Epithelial cell of proximal tubule (primary cell): ENCODE results near the gene MAST2. TPM values are rescaled to one million over a fixed set of nuclear protein-coding genes. Genes with fewer than 3 reads are reported as not detected.
"Not testable (repeated sequence)": the region's sequence is repeated elsewhere in the genome, so short reads cannot be mapped to it uniquely, and the experiment has no call there.

Experiments used
- DNase-seq: peaks from one replicate; pipeline ENCODE4 v3.0.0-alpha.2; 2011; ENCODE audit warnings: low read depth
- H3K4me3 ChIP-seq: 2 replicates; pipeline ENCODE4 v1.5.1; 2011; ENCODE audit warnings: low read depth, mild to moderate bottlenecking, low read length
- total RNA-seq: library from RNA; depleted of rRNA; stranded (reverse); fragments of >200 nt; gene quantifications from 2 replicates; pipeline ENCODE4 v1.2.3, GENCODE V29; 2015
- TF ChIP-seq, protein P1 (sequence below): conservative IDR thresholded peaks from 2 replicates; pipeline ENCODE4 v1.5.1; 2012; ENCODE audit warnings: low read depth, mild to moderate bottlenecking, low read length

Gene MAST2
- total RNA-seq, 1 donor from 2014 or later: 30.3 TPM

- no peak for DNase-seq
- H3K4me3 ChIP-seq: no peak overlapping the region
- TF ChIP-seq, protein P1, sequence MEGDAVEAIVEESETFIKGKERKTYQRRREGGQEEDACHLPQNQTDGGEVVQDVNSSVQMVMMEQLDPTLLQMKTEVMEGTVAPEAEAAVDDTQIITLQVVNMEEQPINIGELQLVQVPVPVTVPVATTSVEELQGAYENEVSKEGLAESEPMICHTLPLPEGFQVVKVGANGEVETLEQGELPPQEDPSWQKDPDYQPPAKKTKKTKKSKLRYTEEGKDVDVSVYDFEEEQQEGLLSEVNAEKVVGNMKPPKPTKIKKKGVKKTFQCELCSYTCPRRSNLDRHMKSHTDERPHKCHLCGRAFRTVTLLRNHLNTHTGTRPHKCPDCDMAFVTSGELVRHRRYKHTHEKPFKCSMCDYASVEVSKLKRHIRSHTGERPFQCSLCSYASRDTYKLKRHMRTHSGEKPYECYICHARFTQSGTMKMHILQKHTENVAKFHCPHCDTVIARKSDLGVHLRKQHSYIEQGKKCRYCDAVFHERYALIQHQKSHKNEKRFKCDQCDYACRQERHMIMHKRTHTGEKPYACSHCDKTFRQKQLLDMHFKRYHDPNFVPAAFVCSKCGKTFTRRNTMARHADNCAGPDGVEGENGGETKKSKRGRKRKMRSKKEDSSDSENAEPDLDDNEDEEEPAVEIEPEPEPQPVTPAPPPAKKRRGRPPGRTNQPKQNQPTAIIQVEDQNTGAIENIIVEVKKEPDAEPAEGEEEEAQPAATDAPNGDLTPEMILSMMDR: no peak
Measured at GRCh38 chr1:45796381-45796780, 7.0 kb upstream of the MAST2 start.

DNA sequence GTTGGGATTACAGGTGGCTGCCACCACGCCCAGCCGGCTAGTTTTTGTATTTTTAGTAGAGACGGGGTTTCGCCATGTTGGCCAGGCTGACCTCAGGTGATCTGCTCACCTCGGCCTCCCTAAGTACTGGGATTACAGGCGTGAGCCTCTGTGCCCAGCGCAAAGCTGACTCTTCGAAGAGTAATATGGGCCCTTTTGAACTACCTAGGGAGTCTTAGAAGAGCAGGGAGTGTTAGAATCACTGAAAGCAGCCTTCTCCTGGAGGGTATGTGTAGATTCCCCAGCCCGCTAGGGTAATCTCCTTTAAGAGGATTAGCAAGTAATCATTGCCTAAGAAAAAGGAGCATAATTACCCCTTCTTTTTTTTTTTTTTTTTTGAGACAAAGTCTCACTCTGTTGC is 6.5 kb upstream of the MAST2 start:
- TF ChIP-seq, protein P1: no peak
- no peak for DNase-seq

DNA sequence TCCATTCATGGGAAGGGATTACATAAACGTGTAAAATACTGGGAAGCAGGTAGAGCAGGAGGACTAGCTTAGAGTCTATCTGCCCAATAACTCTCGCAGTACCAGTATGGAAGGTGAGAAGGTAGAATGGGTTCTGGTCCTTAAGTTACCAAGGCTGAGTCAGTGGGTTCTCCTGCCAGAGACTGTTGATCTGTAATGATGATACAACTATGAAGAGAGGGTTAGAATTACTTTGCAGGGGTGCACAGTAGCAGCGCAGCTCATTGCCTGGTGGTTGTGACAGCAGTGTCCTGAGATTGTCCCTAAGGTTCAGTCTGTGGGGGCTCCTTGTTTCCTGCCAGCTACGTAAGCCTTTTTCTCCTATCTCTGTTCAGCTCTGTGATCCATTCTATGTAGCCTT is 2.5 kb upstream of the MAST2 start:
- DNase-seq: no peak
- H3K4me3 ChIP-seq: no peak overlapping the region
- TF ChIP-seq, protein P1: no peak

More for the DNA sequence above, 6.5 kb upstream of the MAST2 start:
- H3K4me3 ChIP-seq: no peak overlapping the region

GRCh38 chr1:45802343-45803298 is 791 bp upstream of the MAST2 start:
- H3K4me3 ChIP-seq: peak overlapping the region; percentile 62
- DNase-seq: peak; percentile 83
- TF ChIP-seq, protein P1: peak; percentile 12

GRCh38 chr1:45803781-45804668 is 613 bp downstream of the MAST2 start:
- peak overlapping the region; percentile 64 for H3K4me3 ChIP-seq
- not testable (repeated sequence) for DNase-seq

- DNase-seq: no peak
- peak overlapping the region; percentile 64 for H3K4me3 ChIP-seq
- TF ChIP-seq, protein P1: no peak
Measured at GRCh38 chr1:45804669-45804969, 1.2 kb downstream of the MAST2 start.

DNA sequence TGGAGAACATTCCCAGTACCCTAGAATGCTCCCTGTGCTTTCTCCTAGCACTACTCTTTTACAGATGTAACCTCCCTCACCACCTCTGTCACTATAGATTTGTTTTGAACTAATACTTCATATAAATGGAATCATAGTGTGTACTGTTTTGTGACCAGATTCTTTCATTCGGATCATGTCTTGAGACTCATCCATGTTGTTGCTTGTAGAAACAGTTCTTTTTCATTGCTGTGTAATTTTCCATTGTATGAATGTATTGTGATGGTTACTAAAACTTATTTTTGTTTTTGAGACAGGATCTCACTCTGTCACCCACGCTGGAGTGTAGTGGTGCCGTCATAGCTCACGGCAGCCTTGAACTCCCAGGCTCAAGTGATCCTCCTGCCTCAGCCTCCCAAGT is 2.7 kb downstream of the MAST2 start:
- TF ChIP-seq, protein P1: no peak
- no peak overlapping the region for H3K4me3 ChIP-seq
- DNase-seq: no peak
